ENCODE data around the gene HDAC4. TPM values are rescaled to one million over a fixed set of nuclear protein-coding genes. Genes with fewer than 3 reads are reported as not detected.

The HDAC4 gene
- total RNA-seq, 1 donor from 2014 or later, result 46.2 TPM

GRCh38 chr2:239263669-239264491 is 136.9 kb downstream of the HDAC4 start:
- H3K4me1 Mint-ChIP-seq (ENCODE audit: low read depth), result peaks cover 22% of the 10 kb centered on the region
- peak overlapping the region; percentile 49 for H3K27ac Mint-ChIP-seq
- peaks cover under 1% of the 10 kb centered on the region for H3K9me3 Mint-ChIP-seq (ENCODE audit: low read depth)
- TF ChIP-seq, protein P1, sequence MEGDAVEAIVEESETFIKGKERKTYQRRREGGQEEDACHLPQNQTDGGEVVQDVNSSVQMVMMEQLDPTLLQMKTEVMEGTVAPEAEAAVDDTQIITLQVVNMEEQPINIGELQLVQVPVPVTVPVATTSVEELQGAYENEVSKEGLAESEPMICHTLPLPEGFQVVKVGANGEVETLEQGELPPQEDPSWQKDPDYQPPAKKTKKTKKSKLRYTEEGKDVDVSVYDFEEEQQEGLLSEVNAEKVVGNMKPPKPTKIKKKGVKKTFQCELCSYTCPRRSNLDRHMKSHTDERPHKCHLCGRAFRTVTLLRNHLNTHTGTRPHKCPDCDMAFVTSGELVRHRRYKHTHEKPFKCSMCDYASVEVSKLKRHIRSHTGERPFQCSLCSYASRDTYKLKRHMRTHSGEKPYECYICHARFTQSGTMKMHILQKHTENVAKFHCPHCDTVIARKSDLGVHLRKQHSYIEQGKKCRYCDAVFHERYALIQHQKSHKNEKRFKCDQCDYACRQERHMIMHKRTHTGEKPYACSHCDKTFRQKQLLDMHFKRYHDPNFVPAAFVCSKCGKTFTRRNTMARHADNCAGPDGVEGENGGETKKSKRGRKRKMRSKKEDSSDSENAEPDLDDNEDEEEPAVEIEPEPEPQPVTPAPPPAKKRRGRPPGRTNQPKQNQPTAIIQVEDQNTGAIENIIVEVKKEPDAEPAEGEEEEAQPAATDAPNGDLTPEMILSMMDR (IDR thresholded peaks at IDR 0.05; ENCODE audit: unreplicated experiment), result no peak
- no peak for DNase-seq (ENCODE audit: low spot score, unreplicated experiment)
- H3K4me3 Mint-ChIP-seq (ENCODE audit: low read depth), result no peak overlapping the region
- no peaks in the 10 kb centered on the region for H3K27me3 Mint-ChIP-seq
- peaks cover 2% of the 10 kb centered on the region for H3K36me3 Mint-ChIP-seq (ENCODE audit: insufficient read depth)

DNA sequence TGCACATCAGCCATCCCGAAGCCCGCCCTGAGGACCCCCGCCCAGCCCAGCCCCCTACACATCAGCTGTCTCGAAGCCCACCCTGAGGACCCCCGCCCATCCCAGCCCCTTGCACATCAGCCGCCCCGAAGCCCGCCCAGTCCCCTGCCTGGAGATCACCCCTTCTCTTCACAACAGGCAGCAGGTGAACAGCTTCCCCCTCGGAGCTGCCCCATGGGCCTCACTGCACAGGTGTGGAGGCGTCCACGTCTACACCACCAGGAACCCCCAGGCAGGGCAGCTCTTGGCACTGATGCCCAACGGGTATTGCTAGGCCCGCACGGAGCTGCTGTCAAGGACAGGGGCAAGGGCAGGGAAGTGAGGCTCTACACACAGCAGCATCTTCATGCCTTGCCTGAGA is 137.6 kb downstream of the HDAC4 start:
- Mint-ChIP-seq H3K27ac (no peak overlapping the region), H3K9me3 (ENCODE audit: low read depth) (peaks cover 7% of the 10 kb centered on the region), H3K4me1 (ENCODE audit: low read depth) (peaks cover 16% of the 10 kb centered on the region), H3K27me3 (no peaks in the 10 kb centered on the region), H3K4me3 (ENCODE audit: low read depth) (no peak overlapping the region), H3K36me3 (ENCODE audit: insufficient read depth) (peaks cover 6% of the 10 kb centered on the region)
- DNase-seq (ENCODE audit: low spot score, unreplicated experiment), result no peak
- TF ChIP-seq, protein P1 (IDR thresholded peaks at IDR 0.05; ENCODE audit: unreplicated experiment), result no peak

DNA sequence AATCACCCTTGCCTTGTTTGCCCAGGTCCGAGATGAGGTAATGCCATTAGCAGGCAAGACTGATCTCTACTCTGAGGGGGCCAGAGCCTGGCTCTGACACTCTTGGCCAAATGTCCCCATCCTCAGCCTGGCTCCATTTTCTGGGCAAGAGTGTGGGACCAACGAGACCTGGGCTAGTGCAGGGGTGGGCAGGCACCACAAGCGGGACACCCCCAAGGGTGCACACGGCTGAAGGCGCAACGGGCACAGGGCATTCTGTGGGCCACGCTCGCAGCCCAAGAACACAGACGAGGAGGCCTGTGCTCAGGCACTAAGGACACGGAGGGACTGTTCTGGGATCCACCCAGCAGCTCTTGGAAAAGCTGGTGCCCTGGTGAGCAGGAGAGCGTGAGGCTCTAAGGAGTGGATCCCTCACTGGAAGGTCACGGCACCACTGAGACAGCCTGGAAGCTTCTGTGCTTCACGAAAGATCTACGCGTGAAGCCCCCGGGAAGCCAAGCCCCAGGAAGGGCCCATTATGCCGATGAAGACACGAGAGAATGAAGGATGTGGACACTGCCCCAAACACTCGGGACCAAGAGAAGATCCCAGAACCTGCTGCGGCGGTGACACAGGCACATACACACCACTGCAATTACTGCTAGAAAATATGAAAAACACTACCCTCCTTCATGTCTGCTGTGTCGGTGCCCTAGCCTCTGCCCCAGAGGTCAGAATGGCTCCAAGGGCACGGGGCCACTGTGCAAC is 138.2 kb downstream of the HDAC4 start:
- peaks cover 11% of the 10 kb centered on the region for H3K36me3 Mint-ChIP-seq (ENCODE audit: insufficient read depth)
- TF ChIP-seq, protein P1 (IDR thresholded peaks at IDR 0.05; ENCODE audit: unreplicated experiment), result no peak
- peaks cover 12% of the 10 kb centered on the region for H3K9me3 Mint-ChIP-seq (ENCODE audit: low read depth)
- H3K27ac Mint-ChIP-seq, result peak overlapping the region; percentile 80
- H3K4me3 Mint-ChIP-seq (ENCODE audit: low read depth), result no peak overlapping the region
- no peaks in the 10 kb centered on the region for H3K27me3 Mint-ChIP-seq
- DNase-seq (ENCODE audit: low spot score, unreplicated experiment), result no peak
- peaks cover 10% of the 10 kb centered on the region for H3K4me1 Mint-ChIP-seq (ENCODE audit: low read depth)

DNA sequence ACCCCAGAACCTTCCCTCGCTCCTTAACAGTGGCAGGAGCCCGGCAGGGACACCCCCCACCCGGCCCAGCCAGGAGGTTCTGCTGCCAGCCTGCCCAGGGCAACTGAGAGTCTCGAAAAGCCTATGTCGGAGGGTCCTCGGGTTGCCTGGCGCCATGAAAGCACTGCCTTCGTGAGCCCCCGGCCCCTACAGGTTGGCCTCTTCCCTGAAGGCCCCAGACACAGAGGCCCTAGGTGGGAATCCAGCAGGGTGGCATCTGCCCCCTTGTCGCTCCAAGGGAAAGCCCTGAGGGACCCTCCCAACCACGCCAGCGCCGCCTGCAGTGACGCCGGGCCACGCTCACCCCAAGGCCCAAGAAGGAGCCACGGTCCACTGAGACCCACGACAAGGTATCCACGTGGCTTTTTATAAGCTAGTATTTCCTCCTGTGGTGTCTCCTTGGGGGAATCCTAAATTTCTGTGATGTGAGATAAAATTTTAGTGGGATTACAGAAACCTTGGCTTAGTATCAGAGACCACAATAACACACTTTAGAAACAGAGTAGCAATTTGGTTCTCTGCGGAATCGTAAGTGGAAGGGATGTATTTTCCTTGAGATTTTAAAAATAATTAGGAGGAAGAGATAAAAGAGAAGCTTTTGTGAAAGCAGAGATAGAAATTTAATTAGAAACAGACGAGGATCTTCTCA is 138.9 kb downstream of the HDAC4 start:
- peaks cover 8% of the 10 kb centered on the region for H3K4me1 Mint-ChIP-seq (ENCODE audit: low read depth)
- peaks cover 19% of the 10 kb centered on the region for H3K9me3 Mint-ChIP-seq (ENCODE audit: low read depth)
- H3K36me3 Mint-ChIP-seq (ENCODE audit: insufficient read depth), result peaks cover 16% of the 10 kb centered on the region
- no peaks in the 10 kb centered on the region for H3K27me3 Mint-ChIP-seq
- DNase-seq (ENCODE audit: low spot score, unreplicated experiment), result no peak
- H3K27ac Mint-ChIP-seq, result peak overlapping the region; percentile 46
- H3K4me3 Mint-ChIP-seq (ENCODE audit: low read depth), result no peak overlapping the region
- TF ChIP-seq, protein P1 (IDR thresholded peaks at IDR 0.05; ENCODE audit: unreplicated experiment), result no peak

- H3K27me3 Mint-ChIP-seq, result no peaks in the 10 kb centered on the region
- peaks cover 16% of the 10 kb centered on the region for H3K36me3 Mint-ChIP-seq (ENCODE audit: insufficient read depth)
- TF ChIP-seq, protein P1 (IDR thresholded peaks at IDR 0.05; ENCODE audit: unreplicated experiment), result no peak
- H3K27ac Mint-ChIP-seq, result no peak overlapping the region
- H3K9me3 Mint-ChIP-seq (ENCODE audit: low read depth), result peaks cover 19% of the 10 kb centered on the region
- no peak overlapping the region for H3K4me3 Mint-ChIP-seq (ENCODE audit: low read depth)
- no peak for DNase-seq (ENCODE audit: low spot score, unreplicated experiment)
- H3K4me1 Mint-ChIP-seq (ENCODE audit: low read depth), result peaks cover 8% of the 10 kb centered on the region
Measured at GRCh38 chr2:239261356-239261755, 139.5 kb downstream of the HDAC4 start.
